ENCODE data around the gene NACC2. TPM values are rescaled to one million over a fixed set of nuclear protein-coding genes. Genes with fewer than 3 reads are reported as not detected.

NACC2 gene
- total and polyA plus RNA-seq, 8 donors = 3.6 to 29.5 (median 5.5) TPM

DNA sequence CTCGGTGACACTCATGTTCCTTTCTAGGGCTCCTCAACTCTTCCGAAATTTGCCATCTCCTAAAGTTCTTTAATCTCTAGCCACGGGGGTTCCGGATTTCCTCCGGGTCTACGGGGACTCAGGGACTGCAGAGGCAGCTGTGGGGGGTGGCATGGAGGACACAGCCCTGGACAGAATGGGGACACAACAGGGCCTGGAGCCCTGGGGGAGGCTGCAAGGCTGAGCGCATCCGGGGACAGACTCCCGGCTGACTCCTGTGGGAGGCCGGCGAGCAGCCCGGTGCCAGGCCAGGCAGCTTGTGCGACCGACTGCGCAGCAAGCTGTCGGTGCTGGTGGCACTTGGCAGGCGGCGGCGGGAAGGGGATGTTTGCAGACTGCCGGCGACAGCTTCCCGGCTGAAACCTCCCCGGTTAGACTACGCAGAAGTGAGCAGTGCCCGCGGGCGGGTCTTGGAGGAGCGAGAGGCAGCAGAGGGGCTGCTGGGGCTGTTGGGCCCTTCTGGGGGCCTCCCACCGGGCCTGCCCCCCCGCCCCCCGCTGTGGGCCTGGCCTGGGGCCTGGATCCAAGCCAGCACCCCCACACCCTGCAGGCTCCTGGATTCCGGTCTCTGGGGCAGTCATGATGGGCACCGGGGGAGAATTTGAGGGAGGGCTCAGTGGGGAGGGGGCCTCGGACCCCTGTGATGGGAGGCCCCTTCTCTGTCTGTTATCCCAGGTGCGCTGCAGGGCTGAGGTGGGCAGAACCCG lies 105.2 kb downstream of the NACC2 start:
- DNase-seq = peak in 1 of 4 donors; percentile 47
- TF ChIP-seq, protein P1, sequence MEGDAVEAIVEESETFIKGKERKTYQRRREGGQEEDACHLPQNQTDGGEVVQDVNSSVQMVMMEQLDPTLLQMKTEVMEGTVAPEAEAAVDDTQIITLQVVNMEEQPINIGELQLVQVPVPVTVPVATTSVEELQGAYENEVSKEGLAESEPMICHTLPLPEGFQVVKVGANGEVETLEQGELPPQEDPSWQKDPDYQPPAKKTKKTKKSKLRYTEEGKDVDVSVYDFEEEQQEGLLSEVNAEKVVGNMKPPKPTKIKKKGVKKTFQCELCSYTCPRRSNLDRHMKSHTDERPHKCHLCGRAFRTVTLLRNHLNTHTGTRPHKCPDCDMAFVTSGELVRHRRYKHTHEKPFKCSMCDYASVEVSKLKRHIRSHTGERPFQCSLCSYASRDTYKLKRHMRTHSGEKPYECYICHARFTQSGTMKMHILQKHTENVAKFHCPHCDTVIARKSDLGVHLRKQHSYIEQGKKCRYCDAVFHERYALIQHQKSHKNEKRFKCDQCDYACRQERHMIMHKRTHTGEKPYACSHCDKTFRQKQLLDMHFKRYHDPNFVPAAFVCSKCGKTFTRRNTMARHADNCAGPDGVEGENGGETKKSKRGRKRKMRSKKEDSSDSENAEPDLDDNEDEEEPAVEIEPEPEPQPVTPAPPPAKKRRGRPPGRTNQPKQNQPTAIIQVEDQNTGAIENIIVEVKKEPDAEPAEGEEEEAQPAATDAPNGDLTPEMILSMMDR (IDR thresholded peaks at IDR 0.05) = no peak

DNA sequence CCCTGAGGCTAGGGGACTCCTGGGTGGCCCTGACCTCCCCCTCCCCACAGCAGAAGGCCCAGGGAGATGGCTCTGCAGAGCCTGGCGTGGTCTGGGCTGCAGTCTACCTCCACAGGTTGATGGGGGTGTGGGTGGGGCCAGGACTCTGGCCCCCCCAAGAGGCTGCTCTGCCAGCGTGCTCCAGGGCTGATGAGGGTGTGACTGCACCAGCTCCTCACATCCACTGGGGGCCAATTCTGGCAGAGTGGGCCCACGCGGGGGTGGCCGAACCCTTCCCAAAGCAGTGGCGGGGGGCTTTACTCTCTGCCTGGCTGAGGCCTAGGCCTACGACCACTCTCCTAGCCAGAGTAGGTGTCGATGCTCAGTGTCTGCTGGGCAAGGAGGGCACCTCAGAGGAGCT lies 105.9 kb downstream of the NACC2 start:
- intact Hi-C loops (cut with DNase I) = no loop called here
- no peaks in the 10 kb centered on the region for H3K9me3 ChIP-seq
- TF ChIP-seq, protein P1 (IDR thresholded peaks at IDR 0.05) = no peak
- no peak for DNase-seq
- H3K27ac ChIP-seq = no peak overlapping the region
- H3K4me1 ChIP-seq = peaks cover 22 to 49% of the 10 kb centered on the region in 2 donors
- no peak for ATAC-seq
- H3K4me3 ChIP-seq = no peak overlapping the region
- H3K36me3 ChIP-seq = no peaks in the 10 kb centered on the region
- peaks cover 0 to 51% of the 10 kb centered on the region in 2 donors for H3K27me3 ChIP-seq

More for the DNA sequence above, 105.2 kb downstream of the NACC2 start:
- peak; percentile 5 for ATAC-seq
- Histone ChIP-seq H3K27ac (peak overlapping the region in 1 of 2 donors; percentile 55), H3K4me1 (peaks cover 28 to 56% of the 10 kb centered on the region in 2 donors), H3K4me3 (no peak overlapping the region), H3K9me3 (no peaks in the 10 kb centered on the region), H3K27me3 (peaks cover 0 to 44% of the 10 kb centered on the region in 2 donors), H3K36me3 (no peaks in the 10 kb centered on the region)
- intact Hi-C loops (cut with DNase I) = no loop called here

DNA sequence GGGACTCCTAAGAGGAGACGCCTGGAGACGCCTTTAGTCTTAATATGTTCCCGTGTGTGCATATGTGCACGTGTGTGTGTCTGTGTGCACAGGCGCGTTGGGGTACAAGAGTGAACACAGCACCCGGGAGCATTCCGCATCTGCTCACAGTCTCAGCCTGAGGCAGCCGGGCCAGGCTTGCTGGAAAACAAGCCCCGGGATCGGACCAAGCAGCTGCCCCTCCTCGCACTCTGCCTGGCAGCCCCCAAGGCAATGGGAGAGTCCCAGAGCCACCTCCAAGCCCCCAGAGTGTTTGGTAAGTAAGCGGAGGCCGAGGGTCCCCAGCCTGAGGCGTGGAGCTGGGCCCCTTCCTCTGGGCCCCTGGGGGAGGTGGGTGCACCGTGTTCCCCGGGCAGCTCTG lies 106.6 kb downstream of the NACC2 start:
- intact Hi-C loops (cut with DNase I) = no loop called here
- no peak for ATAC-seq
- Histone ChIP-seq H3K36me3 (no peaks in the 10 kb centered on the region), H3K9me3 (no peaks in the 10 kb centered on the region), H3K27me3 (peaks cover 0 to 57% of the 10 kb centered on the region in 2 donors), H3K4me1 (peaks cover 21 to 42% of the 10 kb centered on the region in 2 donors), H3K4me3 (no peak overlapping the region), H3K27ac (no peak overlapping the region)
- no peak for DNase-seq
- TF ChIP-seq, protein P1 (IDR thresholded peaks at IDR 0.05) = no peak

DNA sequence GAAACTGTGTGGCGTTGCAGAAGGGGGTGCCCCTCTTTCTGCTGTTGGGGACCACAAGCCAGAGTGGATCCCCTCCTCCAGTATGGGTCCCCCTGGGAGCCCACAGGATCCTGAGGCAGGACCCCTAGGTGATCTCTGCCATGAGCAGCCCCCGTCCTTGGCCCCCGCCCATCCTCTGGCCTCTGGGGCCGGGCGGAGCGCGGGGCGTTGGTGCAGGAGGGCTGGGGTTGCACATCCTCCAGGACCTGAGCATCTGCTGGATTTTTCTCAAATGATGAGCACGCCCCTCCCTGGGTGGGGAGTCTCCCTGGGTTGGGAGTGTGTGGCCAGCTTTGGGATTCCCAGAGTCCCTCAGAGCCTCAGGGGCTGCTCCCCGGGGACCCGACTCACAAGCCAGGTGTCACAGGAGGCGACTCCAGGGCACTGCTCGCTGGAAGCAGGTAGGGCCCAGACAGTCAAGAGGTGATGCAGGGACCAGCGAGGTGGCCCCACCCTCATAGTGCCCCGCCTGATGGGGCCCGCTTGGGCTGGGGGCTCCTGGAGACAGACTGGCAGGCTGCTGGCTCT lies 107.2 kb downstream of the NACC2 start:
- Histone ChIP-seq H3K36me3 (no peaks in the 10 kb centered on the region), H3K9me3 (no peaks in the 10 kb centered on the region), H3K27me3 (peaks cover 0 to 58% of the 10 kb centered on the region in 2 donors), H3K4me1 (peaks cover 16 to 37% of the 10 kb centered on the region in 2 donors), H3K27ac (no peak overlapping the region), H3K4me3 (no peak overlapping the region)
- DNase-seq (no peak), ATAC-seq (no peak)
- intact Hi-C loops (cut with DNase I) = no loop called here
- TF ChIP-seq, protein P1 (IDR thresholded peaks at IDR 0.05) = no peak

DNA sequence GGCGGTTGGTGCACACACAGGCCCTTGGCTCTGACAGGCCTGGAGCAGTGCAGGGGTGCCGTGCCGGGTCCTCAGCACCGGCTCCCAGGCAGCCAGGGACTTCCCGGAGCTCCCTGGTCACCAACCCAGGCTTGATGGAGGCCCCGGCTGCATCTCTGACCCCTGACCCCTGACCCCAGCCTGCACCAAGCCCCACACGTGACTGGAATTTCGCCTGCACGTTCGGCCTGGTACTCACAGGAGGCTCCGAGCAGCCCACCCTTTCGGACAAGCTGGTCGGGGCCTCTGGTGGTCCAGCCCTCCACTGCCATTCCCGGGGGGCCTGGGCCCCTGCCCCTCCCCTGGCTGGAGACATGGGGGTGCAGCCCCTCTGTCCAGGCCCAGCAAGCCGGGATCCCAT lies 108.5 kb downstream of the NACC2 start:
- H3K9me3 ChIP-seq = no peaks in the 10 kb centered on the region
- no peak for DNase-seq
- no peak for ATAC-seq

More for the DNA sequence above, 108.5 kb downstream of the NACC2 start:
- H3K27ac ChIP-seq = no peak overlapping the region
- H3K4me3 ChIP-seq = no peak overlapping the region
- no peaks in the 10 kb centered on the region for H3K36me3 ChIP-seq
- TF ChIP-seq, protein P1 (IDR thresholded peaks at IDR 0.05) = no peak
- H3K27me3 ChIP-seq = peaks cover 0 to 66% of the 10 kb centered on the region in 2 donors
- peaks cover 8 to 24% of the 10 kb centered on the region in 2 donors for H3K4me1 ChIP-seq
- intact Hi-C loops (cut with DNase I) = no loop called here

Measured in left lung (tissue), 10 donors.